K562 (cell line): ENCODE data around the gene OBP2A. TPM values are rescaled to one million over a fixed set of nuclear protein-coding genes. Genes with fewer than 3 reads are reported as not detected.

Source experiments
- ATAC-seq: fragments of 200-7000 bp; cut with Tn5 transposase; 3 replicates; pipeline ENCODE4 v1.9.1; 2020; ENCODE audit warnings: moderate library complexity
- BruUV-seq: library from RNA; stranded (reverse); fragments of 400-500 nt; replicated peaks from 2 replicates; lab custom pipeline; 2021; lab: Mats Ljungman, UMichigan
- CTCF ChIA-PET: fragments of 300-600 bp; formaldehyde crosslinking; extraction: SDS; loops from one replicate; lab custom pipeline; 2021; ENCODE audit warnings: low intra/inter-chr PET ratio; lab: Yijun Ruan, JAX
- POLR2A ChIA-PET: fragments of 300-600, 350-650 bp; sonication (Branson Sonifier 250); formaldehyde crosslinking; extraction: SDS; loops from one replicate; lab custom pipeline; 2021; ENCODE audit warnings: antibody characterized with exemption, inconsistent platforms; lab: Yijun Ruan, JAX
- DNase-seq, 4 experiments: peaks; one replicate each; pipeline versions ENCODE4 v3.0.0 to v3.0.0-alpha.2; 2011 to 2018; ENCODE audit warnings: low spot score in 3 of 4, mixed read lengths in 3 of 4; ENCODE audit errors: extremely low read depth in 1 of 4
- FAIRE-seq: peaks from 2 replicates; lab custom pipeline; 2011; peaks lifted over from hg19 to GRCh38; lab: Jason Lieb, UNC
- H2AFZ ChIP-seq: 2 replicates; pipeline ENCODE4 v1.6.0; 2011; ENCODE audit warnings: low read depth, low read length, control low read depth, inconsistent platforms
- H3K27ac ChIP-seq: fragments of 200-600 bp; 3 replicates; pipeline ENCODE4 v1.8.0; 2011; ENCODE audit warnings: low read depth, mild to moderate bottlenecking, control low read depth, inconsistent platforms, low read length, moderate library complexity, mixed read lengths; ENCODE audit errors: extremely low read depth
- H3K27me3 ChIP-seq, 2 experiments: fragments of 300-600 bp in 1 of 2; 2 replicates in 1 of 2; 3 replicates in 1 of 2; pipeline versions ENCODE4 v1.6.0 to v1.8.0; 2011; ENCODE audit warnings: inconsistent platforms in 2 of 2, low read length in 2 of 2, mild to moderate bottlenecking in 1 of 2, mixed read lengths in 1 of 2, moderate library complexity in 1 of 2; ENCODE audit not compliant: control insufficient read depth in 2 of 2, insufficient read depth in 2 of 2
- H3K36me3 ChIP-seq: fragments of 300-600 bp; 3 replicates; pipeline ENCODE4 v1.8.0; 2011; ENCODE audit warnings: mild to moderate bottlenecking, low read length, inconsistent platforms; ENCODE audit not compliant: control insufficient read depth, insufficient read depth
- H3K4me1 ChIP-seq, 2 experiments: fragments of 200-600 bp in 1 of 2; replicated peaks in 1 of 2; 2 replicates in 1 of 2; 3 replicates in 1 of 2; pipeline versions ENCODE4 v1.5.1 to v1.8.0; 2011; ENCODE audit warnings: inconsistent platforms in 2 of 2, low read length in 2 of 2, mild to moderate bottlenecking in 1 of 2, mixed read lengths in 1 of 2, moderate library complexity in 1 of 2; ENCODE audit not compliant: control insufficient read depth in 2 of 2, insufficient read depth in 2 of 2
- H3K4me2 ChIP-seq: 2 replicates; pipeline ENCODE4 v1.6.1; 2011; ENCODE audit warnings: low read length, control low read depth, inconsistent platforms, mixed read lengths; ENCODE audit not compliant: insufficient read depth
- H3K4me3 ChIP-seq: fragments of 200-600 bp; sonication (generic), shearing (Covaris generic); 2 replicates; pipeline ENCODE4 v1.5.1; 2016; ENCODE audit warnings: control low read depth, inconsistent platforms
- H3K79me2 ChIP-seq: fragments of 200-600 bp; 3 replicates; pipeline ENCODE4 v1.8.0; 2011; ENCODE audit warnings: low read length, inconsistent platforms; ENCODE audit not compliant: control insufficient read depth, insufficient read depth
- H3K9ac ChIP-seq, 2 experiments: 2 replicates each; pipeline versions ENCODE4 v1.6.0 to v1.6.1; 2011; ENCODE audit warnings: low read depth in 2 of 2, low read length in 2 of 2, control low read depth in 1 of 2, inconsistent platforms in 1 of 2, mild to moderate bottlenecking in 1 of 2, mixed read lengths in 1 of 2; ENCODE audit not compliant: insufficient read depth in 1 of 2
- H3K9me1 ChIP-seq: one replicate; pipeline ENCODE4 v1.6.0; 2011; ENCODE audit warnings: inconsistent platforms, mild to moderate bottlenecking, low read length, moderate library complexity; ENCODE audit not compliant: control insufficient read depth, insufficient read depth
- H3K9me3 ChIP-seq: replicated peaks from 2 replicates; pipeline ENCODE4 v1.5.1; 2011; ENCODE audit warnings: low read depth, low read length, inconsistent platforms; ENCODE audit not compliant: control insufficient read depth, insufficient read depth
- H4K20me1 ChIP-seq: replicated peaks from 2 replicates; pipeline ENCODE4 v1.6.1; 2011; ENCODE audit warnings: low read length, inconsistent platforms, mixed read lengths; ENCODE audit not compliant: control insufficient read depth, insufficient read depth
- CBX1 ChIP-seq: sonication (generic); IDR thresholded peaks from 2 replicates; pipeline ENCODE4 v1.6.1; 2016; ENCODE audit warnings: antibody characterized with exemption, low read depth, mild to moderate bottlenecking
- RBBP5 ChIP-seq: fragments of 200-600 bp; sonication (generic); IDR thresholded peaks from 2 replicates; pipeline ENCODE4 v1.6.1; 2012; ENCODE audit warnings: borderline replicate concordance, mild to moderate bottlenecking, low read length, control low read depth, inconsistent platforms; ENCODE audit not compliant: insufficient read depth, poor library complexity, severe bottlenecking
- RUNX1 ChIP-seq: sonication (generic); IDR thresholded peaks from 2 replicates; pipeline ENCODE4 v1.6.1; 2016; ENCODE audit warnings: antibody characterized with exemption, low read depth
- TFE3 ChIP-seq: fragments of 450-650 bp; formaldehyde crosslinking; IDR thresholded peaks from 2 replicates; pipeline ENCODE4 v1.4.0; 2020; ENCODE audit warnings: mild to moderate bottlenecking, mixed read lengths
- TRIM28 ChIP-seq: fragments of 450-650 bp; IDR thresholded peaks from 2 replicates; pipeline ENCODE4 v1.6.1; 2017
- ZBED1 ChIP-seq: IDR thresholded peaks from 2 replicates; pipeline ENCODE4 v1.6.1; 2014
- ZKSCAN3 ChIP-seq: fragments of 250-450 bp; sonication (Bioruptor Pico); IDR thresholded peaks from 2 replicates; pipeline ENCODE4 v1.4.0; 2020
- ZNF165 ChIP-seq: fragments of 250-450 bp; sonication (Bioruptor Pico); IDR thresholded peaks from 2 replicates; pipeline ENCODE4 v1.4.0; 2020; ENCODE audit warnings: borderline replicate concordance
- ZZZ3 ChIP-seq: fragments of 450-650 bp; IDR thresholded peaks from 2 replicates; pipeline ENCODE4 v1.6.1; 2016; ENCODE audit warnings: antibody characterized with exemption, mild to moderate bottlenecking, moderate library complexity
- WGBS: fragments of 100-300 bp; shearing (Covaris generic); methylation state at CpG from one replicate; pipeline ENCODE4 v1.1.6; 2016; ENCODE audit warnings: low coverage, mixed read lengths; ENCODE audit not compliant: insufficient coverage; ENCODE audit errors: missing lambda C conversion rate; 5-methylcytosine and 5-hydroxymethylcytosine counted together
- in situ Hi-C: fragments of 300-500 bp; cut with MboI; formaldehyde crosslinking; loops from 4 replicates; pipeline ENCODE4 v1.15.0; 2018; ENCODE audit warnings: inconsistent platforms, mixed read lengths
- intact Hi-C: fragments of 100-400 bp; cut with micrococcal nuclease; formaldehyde crosslinking; loops from 2 replicates; pipeline ENCODE4 v1.14.2; 2022
- polyA plus RNA-seq, 8 experiments: library from polyadenylated mRNA; depleted of rRNA in 4 of 8; stranded (reverse) in 5 of 8; unstranded in 3 of 8; fragments of >200 nt; fragmentation: Nextera tagmentation in 2 of 8; fragmentation: Illumina TruSeq in 1 of 8; extraction: Ambion mirVana in 2 of 8; extraction: Trizol in 1 of 8; gene quantifications; 2 replicates each; pipeline versions ENCODE4 v1.2.1 to v1.2.3, GENCODE V29; 2011 to 2014; ENCODE audit warnings: inconsistent platforms in 1 of 8, missing spikeins in 1 of 8
- total RNA-seq, 7 experiments: library from RNA; depleted of rRNA in 6 of 7; stranded (reverse); fragments of >200 nt in 6 of 7; fragmentation: Illumina TruSeq in 2 of 7; extraction: Trizol in 2 of 7; gene quantifications; 2 replicates each; pipeline versions ENCODE4 v1.2.1 to v1.2.3, GENCODE V29; 2011 to 2021; ENCODE audit warnings: low replicate concordance in 1 of 7

Gene OBP2A
- total and polyA plus RNA-seq, 9 of the 15 experiments (the other 6 are each of a cell fraction or from before 2014, with no cell fraction given), result not detected

GRCh38 chr9:135592625-135593024, 46.7 kb downstream of the OBP2A start:
- in situ Hi-C loops, result no loop called here
- DNase-seq (no peak), ATAC-seq (no peak), FAIRE-seq (no peak)
- H3K4me1 ChIP-seq, result peaks cover 2 to 22% of the 10 kb centered on the region in 2 experiments; a peak in 2 of 5 replicates
- no peak overlapping the region for H3K4me2 ChIP-seq
- intact Hi-C loops, result no loop called here
- H3K9me1 ChIP-seq, result no peaks in the 10 kb centered on the region
- H3K79me2 ChIP-seq, result no peaks in the 10 kb centered on the region
- no peak overlapping the region for H3K27ac ChIP-seq
- 4% methylated on average over 8 of the region's 13 CpGs for WGBS
- H4K20me1 ChIP-seq, result no peaks in the 10 kb centered on the region
- no TSS peak for BruUV-seq
- POLR2A ChIA-PET, result interaction anchor here (1.2 kb wide), 1 partner anchor 205 kb away, joined by 4 read pairs; no protein-coding TSS in a partner anchor
- no peak overlapping the region for H3K4me3 ChIP-seq
- H2AFZ ChIP-seq, result no peak overlapping the region
- H3K27me3 ChIP-seq, result peaks cover 7 to 25% of the 10 kb centered on the region in 2 experiments; a peak in 3 of 5 replicates
- TF ChIP-seq ZZZ3 (no peak), RBBP5 (no peak), CBX1 (no peak), TRIM28 (no peak), ZNF165 (CRISPR knock-in tag) (no peak), RUNX1 (no peak), ZBED1 (no peak), ZKSCAN3 (CRISPR knock-in tag) (no peak), TFE3 (CRISPR knock-in tag) (no peak)
- TF ChIP-seq, all 486 proteins: peak for 0
- H3K36me3 ChIP-seq, result no peaks in the 10 kb centered on the region
- CTCF ChIA-PET, result interaction anchor here (0.6 kb wide), 1 partner anchor 190 kb away, joined by 3 read pairs; no protein-coding TSS in a partner anchor
- no peak overlapping the region; a peak in 1 of 4 replicates for H3K9ac ChIP-seq
- H3K9me3 ChIP-seq, result no peaks in the 10 kb centered on the region
